Limb (tissue), 2 donors: ENCODE results near the gene MYH10.
A peak's percentile ranks its signal among the peaks of the same experiment; 100 is the strongest.

Experiments used
- DNase-seq, 2 donors: peaks; one replicate each; pipeline ENCODE4 v3.0.0-alpha.2; 2016; ENCODE audit errors: extremely low spot score in 2 of 2

Gene MYH10

GRCh38 chr17:8451933-8452614 lies 178.5 kb downstream of the MYH10 start:
- DNase-seq = no peak

- no peak for DNase-seq
Observed at GRCh38 chr17:8448310-8448709, 182.2 kb downstream of the MYH10 start.

GRCh38 chr17:8447799-8448198 lies 182.7 kb downstream of the MYH10 start:
- no peak for DNase-seq

- no peak for DNase-seq
Observed at GRCh38 chr17:8445536-8445935, 185.0 kb downstream of the MYH10 start.

GRCh38 chr17:8444494-8444893 lies 186.0 kb downstream of the MYH10 start:
- DNase-seq = no peak

GRCh38 chr17:8443756-8444155 lies 186.8 kb downstream of the MYH10 start:
- no peak for DNase-seq

GRCh38 chr17:8442310-8442709 lies 188.2 kb downstream of the MYH10 start:
- DNase-seq = no peak

- no peak for DNase-seq
Observed at GRCh38 chr17:8441690-8442089, 188.8 kb downstream of the MYH10 start.

- DNase-seq = no peak
Observed at GRCh38 chr17:8439681-8440080, 190.8 kb downstream of the MYH10 start.

- DNase-seq = no peak
Observed at GRCh38 chr17:8438441-8438840, 192.1 kb downstream of the MYH10 start.

GRCh38 chr17:8436844-8437171 lies 193.7 kb downstream of the MYH10 start:
- no peak for DNase-seq

- peak; percentile 32 to 79 for DNase-seq
Observed at GRCh38 chr17:8436169-8436843, 194.2 kb downstream of the MYH10 start.

GRCh38 chr17:8435245-8436168 lies 195.0 kb downstream of the MYH10 start, which contains the start of gene NDEL1:
Gene NDEL1, plus strand, starts transcription at chr17:8435884. Its CDS starts 8,388 bp downstream, at chr17:8444272.
- DNase-seq = peak; percentile 96 to 100

GRCh38 chr17:8430966-8431365 lies 199.6 kb downstream of the MYH10 start:
- DNase-seq = no peak

GRCh38 chr17:8426802-8427201 lies 203.7 kb downstream of the MYH10 start:
- DNase-seq = no peak

- DNase-seq = no peak
Observed at GRCh38 chr17:8426094-8426720, 204.3 kb downstream of the MYH10 start.
